C4-2B (cell line): Measurements from ENCODE around the gene MOB3A.

Experiments used
- ZFX ChIP-seq: fragments of 450-650 bp; IDR thresholded peaks from 2 replicates; pipeline ENCODE4 v1.6.1; 2017
- TF ChIP-seq, protein P1 (sequence below): fragments of 450-650 bp; conservative IDR thresholded peaks from 2 replicates; pipeline ENCODE4 v1.5.1; 2017; ENCODE audit warnings: mild to moderate bottlenecking

DNA sequence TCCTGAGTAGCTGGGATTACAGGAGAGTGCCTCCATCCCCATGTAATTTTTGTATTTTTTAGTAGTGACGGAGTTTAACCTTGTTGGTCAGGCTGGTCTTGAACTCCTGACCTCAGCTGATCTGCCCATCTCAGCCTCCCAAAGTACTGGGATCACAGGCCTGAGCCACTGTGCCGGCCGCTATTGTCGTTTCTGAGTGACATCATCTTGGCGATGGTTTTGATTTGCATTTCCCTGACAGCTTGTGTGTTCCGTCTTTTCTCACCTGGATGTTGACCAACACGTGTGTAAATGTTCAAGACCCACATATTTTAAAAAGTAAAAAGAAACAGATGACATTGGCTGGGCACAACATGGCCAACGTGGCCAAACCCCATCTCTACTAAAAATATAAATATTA is 32.3 kb downstream of the MOB3A start:
- TF ChIP-seq, protein P1, sequence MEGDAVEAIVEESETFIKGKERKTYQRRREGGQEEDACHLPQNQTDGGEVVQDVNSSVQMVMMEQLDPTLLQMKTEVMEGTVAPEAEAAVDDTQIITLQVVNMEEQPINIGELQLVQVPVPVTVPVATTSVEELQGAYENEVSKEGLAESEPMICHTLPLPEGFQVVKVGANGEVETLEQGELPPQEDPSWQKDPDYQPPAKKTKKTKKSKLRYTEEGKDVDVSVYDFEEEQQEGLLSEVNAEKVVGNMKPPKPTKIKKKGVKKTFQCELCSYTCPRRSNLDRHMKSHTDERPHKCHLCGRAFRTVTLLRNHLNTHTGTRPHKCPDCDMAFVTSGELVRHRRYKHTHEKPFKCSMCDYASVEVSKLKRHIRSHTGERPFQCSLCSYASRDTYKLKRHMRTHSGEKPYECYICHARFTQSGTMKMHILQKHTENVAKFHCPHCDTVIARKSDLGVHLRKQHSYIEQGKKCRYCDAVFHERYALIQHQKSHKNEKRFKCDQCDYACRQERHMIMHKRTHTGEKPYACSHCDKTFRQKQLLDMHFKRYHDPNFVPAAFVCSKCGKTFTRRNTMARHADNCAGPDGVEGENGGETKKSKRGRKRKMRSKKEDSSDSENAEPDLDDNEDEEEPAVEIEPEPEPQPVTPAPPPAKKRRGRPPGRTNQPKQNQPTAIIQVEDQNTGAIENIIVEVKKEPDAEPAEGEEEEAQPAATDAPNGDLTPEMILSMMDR: no peak
- no peak for TF ChIP-seq ZFX
